GM23338 (cell line): ENCODE results near the gene RPH3AL. TPM values are rescaled to one million over a fixed set of nuclear protein-coding genes. Genes with fewer than 3 reads are reported as not detected.

ENCODE experiments used
- ATAC-seq: fragments of 200-7000 bp; cut with Tn5 transposase; 3 replicates; pipeline ENCODE4 v1.9.1; 2020
- DNase-seq: peaks from one replicate; pipeline ENCODE4 v3.0.0-alpha.2; 2015; ENCODE audit warnings: low spot score
- H2AFZ ChIP-seq: fragments of 200-600 bp; sonication (generic); 2 replicates; pipeline ENCODE4 v1.8.0; 2016; ENCODE audit warnings: antibody characterized with exemption, mild to moderate bottlenecking, moderate library complexity
- H3F3A ChIP-seq: fragments of 200-600 bp; sonication (generic); replicated peaks from 2 replicates; pipeline ENCODE4 v1.8.0; 2017; ENCODE audit warnings: antibody characterized with exemption, mixed run types, low read depth
- H3K27ac ChIP-seq: fragments of 200-600 bp; sonication (generic); 2 replicates; pipeline ENCODE4 v1.6.1; 2016; ENCODE audit warnings: low read depth
- H3K27me3 ChIP-seq: fragments of 200-600 bp; sonication (generic); 2 replicates; pipeline ENCODE4 v1.8.0; 2016; ENCODE audit warnings: mild to moderate bottlenecking, mixed run types, moderate library complexity; ENCODE audit not compliant: insufficient read depth
- H3K36me3 ChIP-seq: fragments of 200-600 bp; sonication (generic); 2 replicates; pipeline ENCODE4 v1.8.0; 2016; ENCODE audit warnings: mild to moderate bottlenecking; ENCODE audit not compliant: insufficient read depth
- H3K4me1 ChIP-seq: fragments of 200-600 bp; sonication (generic); 2 replicates; pipeline ENCODE4 v1.8.0; 2016; ENCODE audit warnings: mild to moderate bottlenecking, moderate library complexity; ENCODE audit not compliant: insufficient read depth
- H3K4me2 ChIP-seq: fragments of 200-600 bp; sonication (generic); 2 replicates; pipeline ENCODE4 v1.7.1; 2017; ENCODE audit warnings: mixed run types
- H3K4me3 ChIP-seq: fragments of 200-600 bp; sonication (generic); 2 replicates; pipeline ENCODE4 v1.6.1; 2016; ENCODE audit warnings: mixed run types
- H3K79me2 ChIP-seq: fragments of 200-600 bp; sonication (generic); replicated peaks from 2 replicates; pipeline ENCODE4 v1.8.0; 2017; ENCODE audit warnings: mild to moderate bottlenecking; ENCODE audit not compliant: insufficient read depth
- H3K9me2 ChIP-seq: fragments of 200-600 bp; sonication (generic); 2 replicates; pipeline ENCODE4 v1.8.0; 2017; ENCODE audit not compliant: insufficient read depth
- H4K20me1 ChIP-seq: fragments of 200-600 bp; sonication (generic); replicated peaks from 2 replicates; pipeline ENCODE4 v1.8.0; 2017; ENCODE audit warnings: mild to moderate bottlenecking; ENCODE audit not compliant: insufficient read depth
- H3K27ac Mint-ChIP-seq: 2 replicates; pipeline ENCODE4 v1.8.0; 2020; ENCODE audit warnings: inconsistent platforms, mild to moderate bottlenecking, moderate library complexity, mixed read lengths
- H3K27me3 Mint-ChIP-seq: 3 replicates; pipeline ENCODE4 v1.8.0; 2022; ENCODE audit warnings: low read depth, mild to moderate bottlenecking, moderate library complexity, mixed read lengths, inconsistent platforms; ENCODE audit not compliant: insufficient read depth, poor library complexity
- H3K36me3 Mint-ChIP-seq: 3 replicates; pipeline ENCODE4 v1.8.0; 2021; ENCODE audit warnings: low read depth, mild to moderate bottlenecking, inconsistent platforms, moderate library complexity, mixed read lengths
- H3K4me1 Mint-ChIP-seq: 3 replicates; pipeline ENCODE4 v1.8.0; 2020; ENCODE audit warnings: mild to moderate bottlenecking, inconsistent platforms, mixed read lengths
- H3K4me3 Mint-ChIP-seq: 3 replicates; pipeline ENCODE4 v1.8.0; 2021; ENCODE audit warnings: moderate library complexity, mild to moderate bottlenecking, inconsistent platforms, mixed read lengths
- H3K9me3 Mint-ChIP-seq: 3 replicates; pipeline ENCODE4 v1.8.0; 2020; ENCODE audit warnings: moderate library complexity, mild to moderate bottlenecking, inconsistent platforms, mixed read lengths
- CREB1 ChIP-seq: fragments of 250-450 bp; sonication (Bioruptor Pico); IDR thresholded peaks from 2 replicates; pipeline ENCODE4 v1.5.0; 2020; ENCODE audit warnings: low read depth, mild to moderate bottlenecking, moderate library complexity
- EZH2phosphoT487 ChIP-seq: fragments of 200-600 bp; sonication (generic); IDR thresholded peaks from one replicate; pipeline ENCODE4 v1.8.1; 2018; ENCODE audit warnings: antibody characterized with exemption; ENCODE audit not compliant: unreplicated experiment
- JUNB ChIP-seq: IDR thresholded peaks from one replicate; pipeline ENCODE4 v1.6.1; 2016; ENCODE audit warnings: antibody characterized with exemption; ENCODE audit not compliant: unreplicated experiment
- NANOG ChIP-seq: IDR thresholded peaks from 2 replicates; pipeline ENCODE4 v1.6.1; 2016; ENCODE audit warnings: antibody characterized with exemption, borderline replicate concordance
- POLR2AphosphoS5 ChIP-seq: IDR thresholded peaks from 2 replicates; pipeline ENCODE4 v1.6.1; 2016; ENCODE audit warnings: antibody characterized with exemption, low read depth
- STAT1 ChIP-seq: IDR thresholded peaks from one replicate; pipeline ENCODE4 v1.6.1; 2016; ENCODE audit warnings: antibody characterized with exemption; ENCODE audit not compliant: unreplicated experiment
- ZNF114 ChIP-seq: fragments of 250-450 bp; sonication (Bioruptor Pico); IDR thresholded peaks from 2 replicates; pipeline ENCODE4 v1.5.0; 2020; ENCODE audit warnings: mild to moderate bottlenecking, moderate library complexity
- ZNF331 ChIP-seq: fragments of 250-450 bp; sonication (Bioruptor Pico); IDR thresholded peaks from 2 replicates; pipeline ENCODE4 v1.5.0; 2020; ENCODE audit warnings: low read depth, mild to moderate bottlenecking, moderate library complexity
- polyA plus RNA-seq: library from polyadenylated mRNA; unstranded; fragments of >200 nt; fragmentation: Nextera tagmentation; extraction: Ambion mirVana; gene quantifications from 2 replicates; pipeline ENCODE4 v1.2.1, GENCODE V29; 2016
- total RNA-seq: library from RNA; depleted of rRNA; stranded (reverse); fragments of >200 nt; shearing (Covaris generic); gene quantifications from 2 replicates; pipeline ENCODE4 v1.2.3, GENCODE V29; 2014
- TF ChIP-seq, protein P1 (sequence below), 2 experiments: fragments of 200-600 bp in 1 of 2; sonication (generic) in 1 of 2; conservative IDR thresholded peaks; 2 replicates each; pipeline versions ENCODE4 v1.5.1 to v1.6.1; 2016 to 2017; ENCODE audit warnings: antibody characterized with exemption in 2 of 2, low read depth in 2 of 2, mild to moderate bottlenecking in 2 of 2, moderate library complexity in 1 of 2
- TF ChIP-seq, protein P2 (sequence below): IDR thresholded peaks from one replicate; pipeline ENCODE4 v1.6.1; 2018; ENCODE audit warnings: antibody characterized with exemption; ENCODE audit not compliant: unreplicated experiment
- TF ChIP-seq, protein P3 (sequence below): fragments of 250-450 bp; sonication (Bioruptor Pico); IDR thresholded peaks from 2 replicates; pipeline ENCODE4 v1.5.0; 2020; ENCODE audit warnings: mild to moderate bottlenecking, moderate library complexity

RPH3AL gene
- total and polyA plus RNA-seq, 2 experiments from 2014 or later = 2.7 to 6.3 TPM

DNA sequence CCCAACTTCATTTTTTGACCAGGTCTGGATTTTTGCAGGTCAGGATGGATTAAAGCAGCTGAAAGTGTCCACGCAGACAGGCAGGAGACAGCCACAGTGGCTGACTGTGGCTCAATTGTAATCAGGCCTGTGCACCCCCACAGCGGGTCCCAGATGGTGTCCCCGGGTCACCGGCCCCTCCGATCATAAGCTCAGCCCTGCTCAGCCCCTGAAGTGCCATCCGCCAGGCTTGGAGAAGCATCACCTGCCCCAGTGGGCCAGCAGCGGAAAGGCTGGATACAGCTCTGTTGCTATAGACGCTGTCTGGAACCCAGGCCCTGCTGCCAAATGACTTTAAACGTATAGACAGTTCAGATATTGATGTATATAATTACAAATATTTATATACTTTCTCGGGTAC lies 60.6 kb downstream of the RPH3AL start:
- peaks cover 15% of the 10 kb centered on the region for H3K27me3 Mint-ChIP-seq
- H3K27ac ChIP-seq = no peak overlapping the region

More for the DNA sequence above, 60.6 kb downstream of the RPH3AL start:
- H3F3A ChIP-seq = no peaks in the 10 kb centered on the region
- ATAC-seq (no peak), DNase-seq (no peak)
- H3K4me1 Mint-ChIP-seq = peaks cover 2% of the 10 kb centered on the region
- H3K4me3 ChIP-seq = no peak overlapping the region
- H3K4me1 ChIP-seq = no peaks in the 10 kb centered on the region
- no peaks in the 10 kb centered on the region for H3K36me3 ChIP-seq
- no peaks in the 10 kb centered on the region for H3K9me2 ChIP-seq
- H3K4me2 ChIP-seq = no peak overlapping the region
- no peaks in the 10 kb centered on the region for H4K20me1 ChIP-seq
- no peak overlapping the region for H2AFZ ChIP-seq
- H3K27me3 ChIP-seq = no peaks in the 10 kb centered on the region
- no peaks in the 10 kb centered on the region for H3K79me2 ChIP-seq
- H3K4me3 Mint-ChIP-seq = no peak overlapping the region
- TF ChIP-seq JUNB (no peak), ZNF114 (no peak), POLR2AphosphoS5 (no peak), EZH2phosphoT487 (no peak), STAT1 (no peak), NANOG (no peak), ZNF331 (CRISPR knock-in tag) (no peak), CREB1 (CRISPR knock-in tag) (no peak)
- TF ChIP-seq, protein P1, sequence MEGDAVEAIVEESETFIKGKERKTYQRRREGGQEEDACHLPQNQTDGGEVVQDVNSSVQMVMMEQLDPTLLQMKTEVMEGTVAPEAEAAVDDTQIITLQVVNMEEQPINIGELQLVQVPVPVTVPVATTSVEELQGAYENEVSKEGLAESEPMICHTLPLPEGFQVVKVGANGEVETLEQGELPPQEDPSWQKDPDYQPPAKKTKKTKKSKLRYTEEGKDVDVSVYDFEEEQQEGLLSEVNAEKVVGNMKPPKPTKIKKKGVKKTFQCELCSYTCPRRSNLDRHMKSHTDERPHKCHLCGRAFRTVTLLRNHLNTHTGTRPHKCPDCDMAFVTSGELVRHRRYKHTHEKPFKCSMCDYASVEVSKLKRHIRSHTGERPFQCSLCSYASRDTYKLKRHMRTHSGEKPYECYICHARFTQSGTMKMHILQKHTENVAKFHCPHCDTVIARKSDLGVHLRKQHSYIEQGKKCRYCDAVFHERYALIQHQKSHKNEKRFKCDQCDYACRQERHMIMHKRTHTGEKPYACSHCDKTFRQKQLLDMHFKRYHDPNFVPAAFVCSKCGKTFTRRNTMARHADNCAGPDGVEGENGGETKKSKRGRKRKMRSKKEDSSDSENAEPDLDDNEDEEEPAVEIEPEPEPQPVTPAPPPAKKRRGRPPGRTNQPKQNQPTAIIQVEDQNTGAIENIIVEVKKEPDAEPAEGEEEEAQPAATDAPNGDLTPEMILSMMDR (conservative IDR thresholded peaks at IDR 0.05; ENCODE audit: low read depth in 2 of 2) = no peak
- TF ChIP-seq, protein P2, sequence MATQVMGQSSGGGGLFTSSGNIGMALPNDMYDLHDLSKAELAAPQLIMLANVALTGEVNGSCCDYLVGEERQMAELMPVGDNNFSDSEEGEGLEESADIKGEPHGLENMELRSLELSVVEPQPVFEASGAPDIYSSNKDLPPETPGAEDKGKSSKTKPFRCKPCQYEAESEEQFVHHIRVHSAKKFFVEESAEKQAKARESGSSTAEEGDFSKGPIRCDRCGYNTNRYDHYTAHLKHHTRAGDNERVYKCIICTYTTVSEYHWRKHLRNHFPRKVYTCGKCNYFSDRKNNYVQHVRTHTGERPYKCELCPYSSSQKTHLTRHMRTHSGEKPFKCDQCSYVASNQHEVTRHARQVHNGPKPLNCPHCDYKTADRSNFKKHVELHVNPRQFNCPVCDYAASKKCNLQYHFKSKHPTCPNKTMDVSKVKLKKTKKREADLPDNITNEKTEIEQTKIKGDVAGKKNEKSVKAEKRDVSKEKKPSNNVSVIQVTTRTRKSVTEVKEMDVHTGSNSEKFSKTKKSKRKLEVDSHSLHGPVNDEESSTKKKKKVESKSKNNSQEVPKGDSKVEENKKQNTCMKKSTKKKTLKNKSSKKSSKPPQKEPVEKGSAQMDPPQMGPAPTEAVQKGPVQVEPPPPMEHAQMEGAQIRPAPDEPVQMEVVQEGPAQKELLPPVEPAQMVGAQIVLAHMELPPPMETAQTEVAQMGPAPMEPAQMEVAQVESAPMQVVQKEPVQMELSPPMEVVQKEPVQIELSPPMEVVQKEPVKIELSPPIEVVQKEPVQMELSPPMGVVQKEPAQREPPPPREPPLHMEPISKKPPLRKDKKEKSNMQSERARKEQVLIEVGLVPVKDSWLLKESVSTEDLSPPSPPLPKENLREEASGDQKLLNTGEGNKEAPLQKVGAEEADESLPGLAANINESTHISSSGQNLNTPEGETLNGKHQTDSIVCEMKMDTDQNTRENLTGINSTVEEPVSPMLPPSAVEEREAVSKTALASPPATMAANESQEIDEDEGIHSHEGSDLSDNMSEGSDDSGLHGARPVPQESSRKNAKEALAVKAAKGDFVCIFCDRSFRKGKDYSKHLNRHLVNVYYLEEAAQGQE = no peak
- TF ChIP-seq, protein P3, sequence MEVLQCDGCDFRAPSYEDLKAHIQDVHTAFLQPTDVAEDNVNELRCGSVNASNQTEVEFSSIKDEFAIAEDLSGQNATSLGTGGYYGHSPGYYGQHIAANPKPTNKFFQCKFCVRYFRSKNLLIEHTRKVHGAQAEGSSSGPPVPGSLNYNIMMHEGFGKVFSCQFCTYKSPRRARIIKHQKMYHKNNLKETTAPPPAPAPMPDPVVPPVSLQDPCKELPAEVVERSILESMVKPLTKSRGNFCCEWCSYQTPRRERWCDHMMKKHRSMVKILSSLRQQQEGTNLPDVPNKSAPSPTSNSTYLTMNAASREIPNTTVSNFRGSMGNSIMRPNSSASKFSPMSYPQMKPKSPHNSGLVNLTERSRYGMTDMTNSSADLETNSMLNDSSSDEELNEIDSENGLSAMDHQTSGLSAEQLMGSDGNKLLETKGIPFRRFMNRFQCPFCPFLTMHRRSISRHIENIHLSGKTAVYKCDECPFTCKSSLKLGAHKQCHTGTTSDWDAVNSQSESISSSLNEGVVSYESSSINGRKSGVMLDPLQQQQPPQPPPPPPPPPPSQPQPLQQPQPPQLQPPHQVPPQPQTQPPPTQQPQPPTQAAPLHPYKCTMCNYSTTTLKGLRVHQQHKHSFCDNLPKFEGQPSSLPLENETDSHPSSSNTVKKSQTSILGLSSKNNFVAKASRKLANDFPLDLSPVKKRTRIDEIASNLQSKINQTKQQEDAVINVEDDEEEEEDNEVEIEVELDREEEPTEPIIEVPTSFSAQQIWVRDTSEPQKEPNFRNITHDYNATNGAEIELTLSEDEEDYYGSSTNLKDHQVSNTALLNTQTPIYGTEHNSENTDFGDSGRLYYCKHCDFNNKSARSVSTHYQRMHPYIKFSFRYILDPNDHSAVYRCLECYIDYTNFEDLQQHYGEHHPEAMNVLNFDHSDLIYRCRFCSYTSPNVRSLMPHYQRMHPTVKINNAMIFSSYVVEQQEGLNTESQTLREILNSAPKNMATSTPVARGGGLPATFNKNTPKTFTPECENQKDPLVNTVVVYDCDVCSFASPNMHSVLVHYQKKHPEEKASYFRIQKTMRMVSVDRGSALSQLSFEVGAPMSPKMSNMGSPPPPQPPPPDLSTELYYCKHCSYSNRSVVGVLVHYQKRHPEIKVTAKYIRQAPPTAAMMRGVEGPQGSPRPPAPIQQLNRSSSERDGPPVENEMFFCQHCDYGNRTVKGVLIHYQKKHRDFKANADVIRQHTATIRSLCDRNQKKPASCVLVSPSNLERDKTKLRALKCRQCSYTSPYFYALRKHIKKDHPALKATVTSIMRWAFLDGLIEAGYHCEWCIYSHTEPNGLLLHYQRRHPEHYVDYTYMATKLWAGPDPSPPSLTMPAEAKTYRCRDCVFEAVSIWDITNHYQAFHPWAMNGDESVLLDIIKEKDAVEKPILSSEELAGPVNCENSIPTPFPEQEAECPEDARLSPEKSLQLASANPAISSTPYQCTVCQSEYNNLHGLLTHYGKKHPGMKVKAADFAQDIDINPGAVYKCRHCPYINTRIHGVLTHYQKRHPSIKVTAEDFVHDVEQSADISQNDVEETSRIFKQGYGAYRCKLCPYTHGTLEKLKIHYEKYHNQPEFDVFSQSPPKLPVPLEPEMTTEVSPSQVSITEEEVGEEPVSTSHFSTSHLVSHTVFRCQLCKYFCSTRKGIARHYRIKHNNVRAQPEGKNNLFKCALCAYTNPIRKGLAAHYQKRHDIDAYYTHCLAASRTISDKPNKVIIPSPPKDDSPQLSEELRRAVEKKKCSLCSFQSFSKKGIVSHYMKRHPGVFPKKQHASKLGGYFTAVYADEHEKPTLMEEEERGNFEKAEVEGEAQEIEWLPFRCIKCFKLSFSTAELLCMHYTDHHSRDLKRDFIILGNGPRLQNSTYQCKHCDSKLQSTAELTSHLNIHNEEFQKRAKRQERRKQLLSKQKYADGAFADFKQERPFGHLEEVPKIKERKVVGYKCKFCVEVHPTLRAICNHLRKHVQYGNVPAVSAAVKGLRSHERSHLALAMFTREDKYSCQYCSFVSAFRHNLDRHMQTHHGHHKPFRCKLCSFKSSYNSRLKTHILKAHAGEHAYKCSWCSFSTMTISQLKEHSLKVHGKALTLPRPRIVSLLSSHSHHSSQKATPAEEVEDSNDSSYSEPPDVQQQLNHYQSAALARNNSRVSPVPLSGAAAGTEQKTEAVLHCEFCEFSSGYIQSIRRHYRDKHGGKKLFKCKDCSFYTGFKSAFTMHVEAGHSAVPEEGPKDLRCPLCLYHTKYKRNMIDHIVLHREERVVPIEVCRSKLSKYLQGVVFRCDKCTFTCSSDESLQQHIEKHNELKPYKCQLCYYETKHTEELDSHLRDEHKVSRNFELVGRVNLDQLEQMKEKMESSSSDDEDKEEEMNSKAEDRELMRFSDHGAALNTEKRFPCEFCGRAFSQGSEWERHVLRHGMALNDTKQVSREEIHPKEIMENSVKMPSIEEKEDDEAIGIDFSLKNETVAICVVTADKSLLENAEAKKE (CRISPR knock-in tag) = no peak
- H3K27ac Mint-ChIP-seq = no peak overlapping the region
- no peaks in the 10 kb centered on the region; the same call in 2 of the 3 replicates for H3K36me3 Mint-ChIP-seq
- H3K9me3 Mint-ChIP-seq = peaks cover 6% of the 10 kb centered on the region; the same call in 2 of the 3 replicates
